Thyroid gland (tissue), 4 donors: ENCODE measurements around the gene PAAF1.

Experiments used
- POLR2A ChIP-seq, 2 donors: fragments of 450-650 bp; IDR thresholded peaks; one replicate each; pipeline ENCODE4 v1.6.1; 2017; ENCODE audit warnings: antibody characterized with exemption in 2 of 2, mild to moderate bottlenecking in 2 of 2, moderate library complexity in 1 of 2
- TF ChIP-seq, protein P1 (sequence below), 6 experiments: fragments of 200-600 bp in 3 of 6; fragments of 450-650 bp in 3 of 6; sonication (generic) in 3 of 6; IDR thresholded peaks; one replicate each; pipeline ENCODE4 v1.5.1; 2016 to 2019; ENCODE audit warnings: antibody characterized with exemption in 6 of 6, mild to moderate bottlenecking in 2 of 6, inconsistent platforms in 1 of 6, moderate library complexity in 1 of 6

DNA sequence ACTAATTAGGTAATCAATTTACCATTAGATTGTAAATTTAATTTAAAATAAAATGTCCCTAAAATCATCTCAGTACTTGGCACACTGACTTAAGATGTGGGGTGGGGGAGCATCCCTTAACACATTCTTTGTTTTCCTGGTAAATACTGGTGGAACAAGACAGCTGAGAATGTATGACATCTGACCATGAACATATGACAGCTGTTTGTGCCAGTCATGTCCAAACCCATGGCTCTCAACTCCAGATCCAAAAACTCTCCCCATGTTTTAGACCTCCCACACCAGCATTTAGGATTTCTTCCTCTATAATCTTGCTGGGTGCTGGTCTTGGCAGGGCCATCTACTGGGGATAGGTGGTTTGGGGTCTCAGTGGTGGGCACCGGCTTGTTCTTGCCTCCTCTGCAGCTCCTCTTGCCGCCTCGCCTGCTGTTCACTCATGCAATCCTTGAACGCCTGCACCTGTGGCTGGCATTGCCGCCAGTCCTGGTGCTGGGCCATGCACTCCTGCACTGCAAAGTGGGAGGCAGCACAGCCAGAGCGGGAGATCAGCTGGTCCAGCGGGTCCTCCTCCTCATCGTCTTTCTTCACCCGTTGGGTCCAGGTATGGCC, 3.9 kb upstream of the PAAF1 start:
- TF ChIP-seq POLR2A (IDR thresholded peaks at IDR 0.05): no peak
- TF ChIP-seq, protein P1, sequence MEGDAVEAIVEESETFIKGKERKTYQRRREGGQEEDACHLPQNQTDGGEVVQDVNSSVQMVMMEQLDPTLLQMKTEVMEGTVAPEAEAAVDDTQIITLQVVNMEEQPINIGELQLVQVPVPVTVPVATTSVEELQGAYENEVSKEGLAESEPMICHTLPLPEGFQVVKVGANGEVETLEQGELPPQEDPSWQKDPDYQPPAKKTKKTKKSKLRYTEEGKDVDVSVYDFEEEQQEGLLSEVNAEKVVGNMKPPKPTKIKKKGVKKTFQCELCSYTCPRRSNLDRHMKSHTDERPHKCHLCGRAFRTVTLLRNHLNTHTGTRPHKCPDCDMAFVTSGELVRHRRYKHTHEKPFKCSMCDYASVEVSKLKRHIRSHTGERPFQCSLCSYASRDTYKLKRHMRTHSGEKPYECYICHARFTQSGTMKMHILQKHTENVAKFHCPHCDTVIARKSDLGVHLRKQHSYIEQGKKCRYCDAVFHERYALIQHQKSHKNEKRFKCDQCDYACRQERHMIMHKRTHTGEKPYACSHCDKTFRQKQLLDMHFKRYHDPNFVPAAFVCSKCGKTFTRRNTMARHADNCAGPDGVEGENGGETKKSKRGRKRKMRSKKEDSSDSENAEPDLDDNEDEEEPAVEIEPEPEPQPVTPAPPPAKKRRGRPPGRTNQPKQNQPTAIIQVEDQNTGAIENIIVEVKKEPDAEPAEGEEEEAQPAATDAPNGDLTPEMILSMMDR (IDR thresholded peaks at IDR 0.05): no peak
